G401.6 (cell line): ENCODE data around the gene ANTXR1.

Source experiments
- FAIRE-seq: peaks from 2 replicates; lab custom pipeline; 2012; peaks lifted over from hg19 to GRCh38; lab: Jason Lieb, UNC

Gene ANTXR1

GRCh38 chr2:69007169-69007568 is 5.8 kb upstream of the ANTXR1 start:
- no peak for FAIRE-seq

GRCh38 chr2:69007603-69008002 is 5.4 kb upstream of the ANTXR1 start:
- no peak for FAIRE-seq

GRCh38 chr2:69010437-69011194 is 2.4 kb upstream of the ANTXR1 start:
- FAIRE-seq = no peak

GRCh38 chr2:69011611-69012157 is 1.3 kb upstream of the ANTXR1 start:
- FAIRE-seq = no peak

- no peak for FAIRE-seq
Measured at GRCh38 chr2:69012310-69013141, 453 bp upstream of the ANTXR1 start.

- FAIRE-seq = no peak
Measured at GRCh38 chr2:69013840-69014821, 1.2 kb downstream of the ANTXR1 start.

- FAIRE-seq = no peak
Measured at GRCh38 chr2:69017080-69017479, 4.1 kb downstream of the ANTXR1 start.

- FAIRE-seq = no peak
Measured at GRCh38 chr2:69017835-69018234, 4.9 kb downstream of the ANTXR1 start.

- no peak for FAIRE-seq
Measured at GRCh38 chr2:69018678-69019095, 5.7 kb downstream of the ANTXR1 start.

- no peak for FAIRE-seq
Measured at GRCh38 chr2:69020496-69021426, 7.8 kb downstream of the ANTXR1 start.

- no peak for FAIRE-seq
Measured at GRCh38 chr2:69021727-69022126, 8.7 kb downstream of the ANTXR1 start.

- FAIRE-seq = no peak
Measured at GRCh38 chr2:69022548-69022947, 9.6 kb downstream of the ANTXR1 start.

- no peak for FAIRE-seq
Measured at GRCh38 chr2:69023236-69023635, 10.3 kb downstream of the ANTXR1 start.

- FAIRE-seq = no peak
Measured at GRCh38 chr2:69026026-69026425, 13.0 kb downstream of the ANTXR1 start.

GRCh38 chr2:69026691-69027459 is 13.9 kb downstream of the ANTXR1 start:
- FAIRE-seq = no peak

- no peak for FAIRE-seq
Measured at GRCh38 chr2:69030800-69031428, 17.9 kb downstream of the ANTXR1 start.

GRCh38 chr2:69031466-69031865 is 18.5 kb downstream of the ANTXR1 start:
- FAIRE-seq = no peak

- FAIRE-seq = no peak
Measured at GRCh38 chr2:69032336-69032735, 19.4 kb downstream of the ANTXR1 start.

GRCh38 chr2:69033461-69034095 is 20.6 kb downstream of the ANTXR1 start:
- FAIRE-seq = no peak
